Stimulated activated CD8-positive, alpha-beta memory T cell treated with anti-CD3 and anti-CD28 coated beads, Interleukin-7, amount 100 ng/mL, for 1 hour (primary cell): ENCODE data around the gene NUP58.

Source experiments
- DNase-seq, 2 donors: peaks; one replicate each; pipeline ENCODE4 v3.0.0-alpha.2; 2020; ENCODE audit warnings: low read depth in 2 of 2

Gene NUP58

GRCh38 chr13:25377244-25377962, 76.0 kb downstream of the NUP58 start:
- no peak for DNase-seq

- no peak for DNase-seq
These were observed 77.1 kb downstream of the NUP58 start for GRCh38 chr13:25378528-25378927.

- DNase-seq, result no peak
These were observed 77.6 kb downstream of the NUP58 start for GRCh38 chr13:25379011-25379410.

GRCh38 chr13:25380082-25380481, 78.7 kb downstream of the NUP58 start:
- DNase-seq, result no peak

- no peak for DNase-seq
These were observed 79.4 kb downstream of the NUP58 start for GRCh38 chr13:25380741-25381324.

- no peak for DNase-seq
These were observed 83.5 kb downstream of the NUP58 start for GRCh38 chr13:25384758-25385410.

GRCh38 chr13:25391932-25392331, 90.5 kb downstream of the NUP58 start:
- no peak for DNase-seq
